H1 (cell line): ENCODE measurements around the gene CTIF.

Experiments
- ATF2 ChIP-seq: IDR thresholded peaks from 2 replicates; pipeline ENCODE4 v1.6.1; 2012; ENCODE audit warnings: low read length, inconsistent platforms
- CHD1 ChIP-seq: IDR thresholded peaks from 2 replicates; pipeline ENCODE4 v1.6.1; 2012; ENCODE audit warnings: low read depth, low read length, improper control_type of control experiment
- CTCF ChIP-seq, 3 experiments: IDR thresholded peaks; 1 replicate in 2 of 3; 2 replicates in 1 of 3; pipeline versions ENCODE4 v1.5.1 to v1.6.1; 2011; ENCODE audit warnings: low read length in 3 of 3, mild to moderate bottlenecking in 3 of 3, inconsistent platforms in 2 of 3, low read depth in 1 of 3, moderate library complexity in 1 of 3; ENCODE audit not compliant: insufficient read depth in 1 of 3; ENCODE audit errors: control extremely low read depth in 1 of 3
- EGR1 ChIP-seq: IDR thresholded peaks from 2 replicates; pipeline ENCODE4 v1.6.1; 2011; ENCODE audit warnings: low read depth, low read length, borderline replicate concordance
- EP300 ChIP-seq, 2 experiments: IDR thresholded peaks; 1 replicate in 1 of 2; 2 replicates in 1 of 2; pipeline ENCODE4 v1.6.1; 2011 to 2012; ENCODE audit warnings: low read depth in 2 of 2, low read length in 2 of 2, mild to moderate bottlenecking in 2 of 2, borderline replicate concordance in 1 of 2, inconsistent platforms in 1 of 2, moderate library complexity in 1 of 2
- EZH2 ChIP-seq: fragments of 200-600 bp; sonication (generic); IDR thresholded peaks from 2 replicates; pipeline ENCODE4 v1.7.1; 2012; ENCODE audit warnings: low read depth, mild to moderate bottlenecking, moderate library complexity, low read length, inconsistent platforms; ENCODE audit not compliant: severe bottlenecking
- POLR2A ChIP-seq, 2 experiments: IDR thresholded peaks; 1 replicate in 1 of 2; 2 replicates in 1 of 2; pipeline ENCODE4 v1.6.1; 2011; ENCODE audit warnings: low read depth in 2 of 2, low read length in 2 of 2, mild to moderate bottlenecking in 2 of 2; ENCODE audit errors: control extremely low read depth in 1 of 2
- POLR2AphosphoS5 ChIP-seq: IDR thresholded peaks from 2 replicates; pipeline ENCODE4 v1.6.1; 2011; ENCODE audit warnings: low read depth, low read length
- POU5F1 ChIP-seq: IDR thresholded peaks from 2 replicates; pipeline ENCODE4 v1.6.1; 2011; ENCODE audit warnings: low read depth, mild to moderate bottlenecking, low read length, moderate library complexity

- TF ChIP-seq CTCF (IDR thresholded peaks at IDR 0.05; ENCODE audit: control extremely low read depth in 1 of 3, insufficient read depth in 1 of 3, low read depth in 1 of 3, low read length in 3 of 3), result no peak
- TF ChIP-seq EP300 (IDR thresholded peaks at IDR 0.05; ENCODE audit: borderline replicate concordance in 1 of 2, low read depth in 2 of 2, low read length in 2 of 2), result no peak
- TF ChIP-seq POLR2AphosphoS5, result no peak
- TF ChIP-seq POU5F1, result no peak
- no peak for TF ChIP-seq ATF2
- no peak for TF ChIP-seq EZH2
- no peak for TF ChIP-seq POLR2A (IDR thresholded peaks at IDR 0.05; ENCODE audit: control extremely low read depth in 1 of 2, low read depth in 2 of 2, low read length in 2 of 2)
- no peak for TF ChIP-seq CHD1
- TF ChIP-seq EGR1, result no peak
These were observed 345.9 kb downstream of the CTIF start for GRCh38 chr18:48884771-48885170.
